LNCAP (cell line): ENCODE data around the gene ARFGAP1.

ENCODE experiments used
- TF ChIP-seq, protein P1 (sequence below): fragments of 450-650 bp; IDR thresholded peaks from 2 replicates; pipeline ENCODE4 v1.5.1; 2017; ENCODE audit warnings: mild to moderate bottlenecking

The ARFGAP1 gene

DNA sequence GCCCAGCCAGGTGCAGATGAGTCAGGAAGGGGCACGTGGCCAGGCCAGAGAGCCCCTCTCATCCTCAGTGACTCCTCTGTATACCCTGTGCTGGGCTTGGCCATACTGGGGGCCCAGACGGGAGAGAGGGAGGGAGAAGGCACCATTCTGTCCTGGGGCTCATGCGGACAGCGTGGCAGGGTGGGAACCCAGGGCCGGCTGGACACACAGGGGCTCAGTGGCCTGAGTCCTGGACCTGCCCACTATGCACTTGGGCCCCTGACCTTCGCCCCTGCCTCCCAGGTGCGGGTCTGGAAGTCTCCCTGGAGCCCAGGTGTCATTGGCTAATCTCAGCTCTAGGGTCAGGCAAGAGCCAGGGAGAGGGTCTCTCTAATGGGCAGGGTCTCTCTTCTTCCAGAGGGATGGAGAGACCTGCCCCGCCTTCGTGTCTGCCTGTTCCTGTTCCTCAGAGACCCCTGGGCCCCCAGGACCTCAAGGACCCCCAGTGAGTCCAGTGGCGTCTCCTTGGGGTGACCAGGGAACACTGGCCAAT, 48.1 kb downstream of the ARFGAP1 start:
- TF ChIP-seq, protein P1, sequence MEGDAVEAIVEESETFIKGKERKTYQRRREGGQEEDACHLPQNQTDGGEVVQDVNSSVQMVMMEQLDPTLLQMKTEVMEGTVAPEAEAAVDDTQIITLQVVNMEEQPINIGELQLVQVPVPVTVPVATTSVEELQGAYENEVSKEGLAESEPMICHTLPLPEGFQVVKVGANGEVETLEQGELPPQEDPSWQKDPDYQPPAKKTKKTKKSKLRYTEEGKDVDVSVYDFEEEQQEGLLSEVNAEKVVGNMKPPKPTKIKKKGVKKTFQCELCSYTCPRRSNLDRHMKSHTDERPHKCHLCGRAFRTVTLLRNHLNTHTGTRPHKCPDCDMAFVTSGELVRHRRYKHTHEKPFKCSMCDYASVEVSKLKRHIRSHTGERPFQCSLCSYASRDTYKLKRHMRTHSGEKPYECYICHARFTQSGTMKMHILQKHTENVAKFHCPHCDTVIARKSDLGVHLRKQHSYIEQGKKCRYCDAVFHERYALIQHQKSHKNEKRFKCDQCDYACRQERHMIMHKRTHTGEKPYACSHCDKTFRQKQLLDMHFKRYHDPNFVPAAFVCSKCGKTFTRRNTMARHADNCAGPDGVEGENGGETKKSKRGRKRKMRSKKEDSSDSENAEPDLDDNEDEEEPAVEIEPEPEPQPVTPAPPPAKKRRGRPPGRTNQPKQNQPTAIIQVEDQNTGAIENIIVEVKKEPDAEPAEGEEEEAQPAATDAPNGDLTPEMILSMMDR = no peak

DNA sequence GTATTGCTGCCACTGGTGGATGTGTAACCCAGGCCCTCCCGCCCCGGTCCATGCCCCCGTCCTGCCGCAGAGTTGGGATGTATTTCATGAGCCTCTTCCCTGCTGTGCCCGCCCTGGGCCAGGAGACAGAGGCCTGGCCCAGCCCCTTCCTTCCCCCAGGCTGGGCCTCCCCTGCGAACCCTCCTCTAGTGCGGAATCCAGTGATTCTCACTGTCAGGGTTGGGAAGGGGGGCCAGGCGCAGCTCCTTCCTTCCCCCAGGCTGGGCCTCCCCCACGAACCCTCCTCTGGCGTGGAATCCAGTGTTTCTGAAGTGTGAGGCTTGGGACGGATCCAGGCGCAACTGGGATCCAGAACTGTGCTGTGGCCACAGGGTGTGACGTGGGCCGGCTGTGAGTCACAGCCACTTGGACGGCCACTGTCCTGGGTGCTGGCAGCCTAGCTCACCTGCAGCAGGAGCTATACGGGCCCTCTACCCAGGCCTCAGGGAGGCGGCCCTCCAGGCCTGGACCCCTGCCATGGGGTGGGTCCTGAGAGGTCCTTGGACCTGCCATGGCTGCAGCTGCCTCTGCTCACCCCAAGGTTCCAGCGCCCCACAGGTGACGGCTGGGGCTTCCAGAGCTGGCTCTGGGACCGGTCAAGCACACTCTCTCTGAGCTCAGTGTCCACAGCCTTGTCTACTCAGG, 48.7 kb downstream of the ARFGAP1 start:
- TF ChIP-seq, protein P1 = no peak

DNA sequence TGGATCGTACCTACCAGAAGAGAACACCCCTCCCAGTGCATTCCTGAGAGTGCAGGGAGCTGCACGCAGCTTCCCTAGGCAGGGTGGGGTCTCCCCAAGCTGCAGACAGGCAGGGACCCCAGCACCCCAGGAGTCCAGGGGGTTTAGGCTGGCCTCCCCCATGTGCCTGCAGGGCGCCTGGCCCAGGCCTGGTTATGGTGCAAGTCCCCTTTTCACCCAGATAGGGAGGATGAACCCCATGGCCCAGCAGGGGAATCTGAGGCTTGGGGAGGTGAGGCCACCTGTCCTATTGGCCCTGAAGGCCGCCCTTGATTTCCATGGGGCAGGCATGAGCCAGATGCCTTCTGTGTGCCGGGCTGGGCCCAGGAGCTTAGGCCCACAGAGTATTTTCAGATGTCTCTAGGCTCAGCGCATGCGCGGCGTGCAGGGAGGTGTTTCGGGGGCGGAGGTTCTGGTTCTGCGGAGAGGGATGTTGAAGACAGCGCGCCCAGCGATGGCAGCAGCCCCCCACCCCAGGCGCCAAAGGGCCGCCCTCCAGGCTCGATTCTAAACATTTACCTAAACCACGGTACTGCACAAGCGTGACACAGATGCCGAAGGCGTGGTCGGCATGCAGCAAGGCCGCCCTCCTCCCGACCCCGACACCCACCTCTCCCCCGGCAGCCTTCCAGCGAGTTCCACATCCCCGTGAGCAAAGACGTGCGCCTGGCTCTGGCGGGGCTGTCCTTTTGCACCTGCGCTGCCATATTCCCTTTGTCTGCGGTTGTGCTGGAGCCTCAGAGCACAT, 49.7 kb downstream of the ARFGAP1 start:
- TF ChIP-seq, protein P1 = no peak

DNA sequence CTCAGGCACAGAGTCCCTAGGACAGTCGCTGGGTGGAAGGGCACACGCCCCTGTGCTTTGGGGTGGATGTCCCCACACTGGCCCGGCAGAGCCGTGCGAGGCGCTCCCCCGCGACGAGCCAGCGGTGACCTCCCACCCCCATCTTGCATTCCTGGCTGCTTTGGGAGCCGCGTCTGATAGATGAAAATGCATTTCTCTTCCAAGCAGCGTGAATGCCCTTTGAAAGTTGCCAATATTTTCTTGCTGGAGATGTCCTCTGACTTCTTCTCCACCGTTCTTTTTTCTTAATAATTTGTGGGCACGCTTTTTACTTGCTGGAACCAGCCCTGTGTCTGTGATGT, 50.3 kb downstream of the ARFGAP1 start:
- TF ChIP-seq, protein P1 = no peak

DNA sequence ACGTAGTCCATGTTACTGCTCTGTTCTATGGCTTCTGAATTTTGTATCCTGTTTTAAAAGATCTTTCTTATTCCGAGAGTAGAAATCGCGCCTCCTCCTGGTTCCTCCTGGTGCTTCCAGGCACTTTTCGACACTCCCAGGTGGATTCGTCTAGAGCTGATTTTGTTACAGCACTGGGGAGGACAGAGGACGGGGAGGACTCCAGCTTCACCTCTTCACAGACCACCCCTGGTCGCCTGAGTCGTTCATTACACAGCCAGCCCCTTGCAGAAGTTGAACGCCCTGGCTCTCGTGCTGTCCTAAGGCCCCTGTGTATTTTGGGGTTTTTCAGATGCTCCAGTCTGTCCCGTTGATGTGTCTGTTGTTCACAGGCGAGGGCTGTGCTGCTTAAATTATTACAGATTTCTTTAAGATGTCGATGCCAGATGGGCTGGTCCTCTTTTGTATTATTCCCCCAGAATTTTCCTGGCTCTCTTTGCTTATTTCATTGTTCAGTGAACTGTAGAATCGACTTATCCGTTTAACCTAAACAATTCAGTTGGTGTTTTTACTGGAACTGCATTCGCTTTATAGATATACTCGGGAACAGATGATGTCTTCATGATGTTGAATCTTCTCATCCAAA, 50.9 kb downstream of the ARFGAP1 start:
- TF ChIP-seq, protein P1 = peak; percentile 51

DNA sequence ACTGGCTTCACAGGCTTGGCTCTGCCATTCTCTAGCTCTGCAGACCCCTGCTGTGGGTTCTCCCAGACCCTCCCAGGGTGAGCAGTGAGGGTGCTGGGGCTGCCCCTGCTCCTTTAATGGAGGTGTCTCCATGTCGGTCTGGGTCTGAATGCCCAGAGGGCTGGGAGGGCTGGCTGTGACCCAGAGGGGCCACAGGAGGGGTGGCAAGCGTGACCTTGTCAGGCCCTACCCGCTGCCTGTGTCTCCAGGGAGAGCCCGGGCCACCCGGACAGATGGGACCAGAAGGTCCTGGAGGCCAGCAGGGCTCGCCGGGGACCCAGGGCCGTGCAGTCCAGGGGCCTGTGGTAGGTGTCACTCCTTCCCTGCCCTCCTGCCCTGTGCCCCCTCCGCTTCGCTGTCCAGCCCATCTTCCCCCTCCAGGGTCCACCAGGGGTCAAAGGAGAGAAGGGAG, 52.4 kb downstream of the ARFGAP1 start:
- TF ChIP-seq, protein P1 = no peak

DNA sequence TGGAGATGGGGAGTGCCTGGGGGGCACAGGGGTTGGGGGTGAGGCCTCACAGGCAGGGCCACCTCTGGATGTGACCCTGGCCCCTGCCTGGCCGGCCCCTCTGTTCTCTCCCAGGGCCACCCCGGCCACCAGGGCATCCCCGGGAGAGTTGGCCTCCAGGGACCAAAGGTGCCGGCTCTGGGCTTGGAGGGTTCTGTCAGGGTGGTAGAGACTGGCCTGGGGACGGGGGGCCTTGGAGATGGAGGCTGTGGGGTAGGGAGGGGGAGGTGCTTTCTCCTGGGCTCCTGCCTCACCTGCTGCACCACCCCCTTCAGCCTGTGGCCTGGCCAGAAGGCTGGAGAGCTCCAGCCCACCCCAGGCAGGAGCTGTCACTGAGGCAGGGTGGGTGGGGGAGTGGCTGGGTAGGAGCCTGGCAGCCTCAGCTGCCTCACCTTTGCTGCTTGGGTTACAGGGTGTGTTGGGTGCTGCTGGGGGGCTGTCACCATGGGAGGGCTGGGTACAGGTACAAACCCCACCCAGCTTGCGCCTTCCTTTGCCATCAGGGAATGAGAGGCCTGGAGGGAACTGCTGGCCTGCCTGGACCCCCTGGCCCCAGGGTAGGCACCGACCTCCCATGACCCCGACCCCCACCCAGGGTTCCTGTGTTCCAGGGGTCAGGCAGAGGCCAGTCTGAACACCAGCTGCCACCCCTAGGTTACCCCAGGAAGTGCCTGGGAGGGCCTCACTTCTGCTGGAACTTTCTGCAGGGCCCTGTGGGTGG, 53.1 kb downstream of the ARFGAP1 start:
- TF ChIP-seq, protein P1 = no peak
